SHP77 treated with DMSO at 0.1 percent for 48 hours (cell line): ENCODE results near the gene AOPEP.
"Not testable (repeated sequence)": the region's sequence is repeated elsewhere in the genome, so short reads cannot be mapped to it uniquely, and the experiment has no call there.

Source experiments
- DNase-seq: peaks from one replicate; lab custom pipeline; 2025; lab: John Stamatoyannopoulos, UW

Gene AOPEP

DNA sequence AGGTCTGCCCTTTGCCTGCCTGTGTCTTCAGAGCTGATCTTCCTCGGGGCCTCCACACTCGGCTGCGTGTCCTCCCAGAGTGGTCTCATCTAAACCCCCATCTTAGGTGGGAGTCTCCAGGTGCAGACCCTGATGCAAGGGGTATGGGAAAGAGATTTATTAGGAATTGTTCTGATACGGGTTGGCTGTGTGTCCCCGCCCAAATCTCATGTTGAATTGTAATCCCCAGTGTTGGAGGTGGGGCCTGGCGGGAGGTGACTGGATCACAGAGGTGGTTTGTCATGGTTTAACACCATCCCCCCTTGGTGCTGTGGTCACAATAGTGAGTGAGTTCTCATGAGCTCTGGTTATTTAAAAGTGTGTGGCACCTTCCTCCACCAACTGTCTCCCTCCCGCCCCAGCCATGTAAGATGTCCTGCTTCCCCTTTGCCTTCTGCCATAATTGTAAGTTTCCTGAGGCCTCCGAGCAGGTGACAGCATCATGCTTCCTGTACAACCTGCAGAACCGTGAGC lies 208.4 kb downstream of the AOPEP start:
- DNase-seq: no peak

DNA sequence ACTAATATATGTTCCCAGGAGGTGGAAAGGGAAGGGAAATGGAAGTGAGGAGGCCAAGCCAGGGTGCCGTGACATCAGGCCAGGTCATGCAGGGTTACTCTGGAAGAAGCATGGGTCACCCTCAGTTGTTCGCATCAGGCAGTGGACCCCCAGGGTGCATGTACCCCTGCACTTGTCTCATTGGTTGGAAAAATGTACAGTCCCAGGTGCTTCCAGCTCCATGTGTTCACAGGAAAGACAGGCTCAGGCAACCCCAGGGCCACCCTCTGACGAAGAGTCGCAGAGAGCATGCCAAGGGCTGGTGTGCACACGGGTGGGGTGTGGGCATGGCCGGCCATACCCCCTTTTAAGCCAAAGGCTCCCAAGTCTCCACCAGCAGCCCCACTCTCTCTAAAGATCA lies 208.9 kb downstream of the AOPEP start:
- DNase-seq: no peak

DNA sequence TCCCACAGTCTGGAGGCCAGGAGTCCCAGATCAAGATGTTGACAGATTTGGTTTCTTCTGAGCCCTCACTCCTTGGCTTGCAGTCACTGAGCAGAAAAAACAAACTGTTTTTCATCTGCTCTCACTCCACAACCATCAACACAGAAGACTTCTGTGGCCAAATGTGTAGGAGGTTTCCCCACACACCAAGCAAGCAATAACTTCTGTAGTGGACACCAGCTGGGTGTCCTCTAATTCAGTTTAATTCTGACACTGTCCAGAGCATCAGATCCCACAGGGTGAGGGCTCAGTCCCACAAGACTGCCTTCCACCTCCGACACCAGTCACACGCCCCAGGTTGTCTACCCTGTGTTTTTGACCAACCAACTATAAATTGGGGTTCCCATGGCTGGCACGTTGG lies 209.9 kb downstream of the AOPEP start:
- DNase-seq: no peak

DNA sequence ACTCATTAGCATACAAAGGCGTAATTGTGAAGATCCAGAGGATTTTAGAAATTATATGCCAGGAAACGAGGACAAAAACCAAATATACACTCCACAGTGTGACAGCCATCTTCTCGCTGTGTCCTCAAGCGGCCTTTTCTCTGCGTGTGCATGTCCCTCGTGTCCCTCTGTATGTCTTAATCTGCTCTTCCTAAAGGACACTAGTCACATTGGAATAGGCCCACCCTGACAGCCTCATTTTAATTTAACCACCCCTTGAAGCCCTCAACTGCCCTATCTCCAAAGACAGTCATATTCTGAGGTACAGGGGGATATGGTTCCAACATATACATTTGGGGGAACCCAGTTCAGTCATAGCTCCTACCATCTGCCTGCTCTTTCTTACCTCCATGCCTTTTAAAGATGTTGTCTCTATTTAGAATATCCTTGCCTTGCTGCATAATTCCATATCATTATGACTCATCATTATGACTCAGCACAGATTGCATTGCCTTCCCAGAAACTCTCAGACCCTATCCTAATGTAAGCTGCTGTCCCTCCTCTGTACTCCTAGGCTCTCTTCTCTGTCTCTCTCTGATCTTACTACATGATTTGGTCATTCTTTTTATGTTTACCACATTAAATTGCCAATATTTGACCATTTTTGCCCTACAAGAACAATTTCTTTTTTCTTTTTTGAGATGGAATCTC lies 210.9 kb downstream of the AOPEP start:
- DNase-seq: no peak

DNA sequence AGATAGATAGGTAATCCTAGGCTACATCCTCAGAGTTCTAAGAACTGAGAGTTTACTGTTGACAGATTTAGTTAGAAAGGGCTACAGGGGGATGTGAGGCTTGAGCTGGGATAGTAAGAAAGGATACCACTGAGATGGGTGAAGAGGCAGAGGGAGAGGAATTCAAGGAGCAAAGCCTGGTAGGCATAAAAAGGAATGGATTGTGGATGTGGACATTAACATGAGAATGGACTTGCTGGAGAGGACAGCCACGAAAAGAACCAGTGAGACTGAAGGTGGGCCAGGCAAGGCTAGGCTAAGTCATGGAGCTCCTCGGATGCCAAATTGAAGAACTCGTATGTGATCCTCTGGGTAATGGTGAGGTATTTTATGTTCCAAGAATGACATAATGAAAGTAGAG lies 211.9 kb downstream of the AOPEP start:
- DNase-seq: no peak

DNA sequence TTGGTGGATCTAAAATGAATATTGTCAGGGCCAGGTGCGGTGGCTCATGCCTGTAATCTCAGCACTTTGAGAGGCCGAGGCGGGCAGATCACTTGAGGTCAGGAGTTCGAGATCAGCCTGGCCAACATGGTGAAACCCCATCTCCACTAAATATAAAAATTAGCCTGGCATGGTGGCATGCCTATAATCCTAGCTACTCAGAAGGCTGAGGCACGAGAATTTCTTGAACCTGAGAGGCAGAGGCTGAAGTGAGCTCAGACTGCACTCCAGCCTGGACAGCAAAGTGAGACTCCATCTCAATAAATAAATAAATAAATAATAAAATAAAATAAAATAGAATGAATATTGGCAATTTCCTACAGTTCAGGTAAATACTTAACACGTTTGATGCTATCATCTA lies 213.8 kb downstream of the AOPEP start:
- DNase-seq: not testable (repeated sequence)

- no peak for DNase-seq
Measured at GRCh38 chr9:94941211-94941875, 214.8 kb downstream of the AOPEP start.

- DNase-seq: no peak
Measured at GRCh38 chr9:94944626-94945025, 218.1 kb downstream of the AOPEP start.

DNA sequence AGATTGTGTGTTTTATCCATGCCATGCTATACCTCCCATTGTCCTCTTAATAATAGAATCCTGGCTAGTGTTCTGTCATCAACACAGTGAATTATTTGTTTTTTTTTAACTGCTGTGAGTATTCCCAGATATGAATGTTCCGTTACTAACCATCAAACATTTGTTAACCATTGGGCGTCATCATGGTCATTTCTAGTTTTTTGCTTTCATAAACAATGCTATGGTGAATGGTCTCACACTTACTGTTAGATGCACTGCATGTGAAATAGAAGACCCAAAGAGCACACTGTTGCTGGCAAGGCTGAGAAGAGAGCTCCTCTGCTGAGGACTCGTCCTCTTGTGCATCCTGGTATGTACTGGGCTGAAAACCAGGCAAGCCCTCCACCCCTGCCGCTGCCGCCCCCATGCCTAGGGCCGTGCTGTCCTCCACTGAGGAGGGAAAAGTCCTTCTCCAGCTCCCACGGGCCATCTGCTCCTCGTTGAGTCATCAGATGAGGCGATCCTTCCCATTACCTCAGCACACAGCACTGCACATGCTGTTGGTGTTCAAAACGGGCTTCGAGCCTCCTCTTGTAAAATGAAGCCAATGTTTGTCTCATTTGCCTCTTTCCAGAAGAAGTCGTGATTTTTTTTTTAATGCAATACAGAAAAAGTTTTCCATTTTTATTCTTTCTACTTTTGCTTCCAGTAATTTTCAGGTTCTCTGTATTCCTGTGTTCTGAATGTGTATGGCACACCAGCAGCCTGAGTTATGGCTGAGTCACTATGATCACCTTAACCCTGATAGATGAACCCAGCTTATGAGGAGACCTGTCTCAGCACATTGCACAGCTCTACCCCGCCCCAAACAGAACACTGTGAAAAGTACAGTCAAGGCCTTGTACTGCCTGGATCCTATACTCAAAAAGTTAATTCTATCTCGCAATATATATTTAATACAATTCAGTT lies 219.0 kb downstream of the AOPEP start:
- DNase-seq: peak; percentile 8

- DNase-seq: no peak
Measured at GRCh38 chr9:94946256-94946655, 219.8 kb downstream of the AOPEP start.

DNA sequence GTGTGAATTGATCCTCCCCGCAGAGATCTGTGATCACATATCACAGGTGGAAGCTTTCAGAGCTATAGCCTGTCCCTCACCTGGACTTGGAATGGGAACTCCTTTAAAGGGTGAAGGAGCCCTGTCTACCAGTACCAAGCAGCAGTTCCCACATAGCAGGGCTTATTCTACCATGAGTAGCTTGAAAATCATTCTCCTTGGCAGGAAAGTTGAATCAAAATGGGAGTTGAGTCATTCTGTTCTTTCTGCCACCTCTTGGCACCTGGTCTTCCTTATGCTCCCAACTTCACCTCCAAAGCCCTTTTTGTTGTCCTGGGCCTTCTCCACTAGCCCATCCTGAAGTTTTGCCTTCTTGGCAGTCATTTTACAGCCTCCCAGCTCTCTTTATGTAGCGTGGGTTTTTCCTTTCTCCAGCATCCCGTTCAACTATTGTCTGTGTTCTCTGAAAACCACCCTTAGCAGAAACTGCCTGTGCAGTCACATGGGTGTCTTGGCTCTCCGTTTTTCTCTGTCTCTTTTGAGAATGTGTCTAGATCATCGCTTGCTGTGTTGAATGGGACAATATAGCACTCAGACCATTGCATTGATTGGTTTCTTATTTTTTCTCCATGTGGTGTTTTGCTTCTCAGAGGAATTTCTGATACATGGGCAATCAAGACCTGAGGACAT lies 222.2 kb downstream of the AOPEP start:
- no peak for DNase-seq

- DNase-seq: no peak
Measured at GRCh38 chr9:94949370-94949769, 222.9 kb downstream of the AOPEP start.

GRCh38 chr9:94950040-94950578 lies 223.6 kb downstream of the AOPEP start:
- no peak for DNase-seq

DNA sequence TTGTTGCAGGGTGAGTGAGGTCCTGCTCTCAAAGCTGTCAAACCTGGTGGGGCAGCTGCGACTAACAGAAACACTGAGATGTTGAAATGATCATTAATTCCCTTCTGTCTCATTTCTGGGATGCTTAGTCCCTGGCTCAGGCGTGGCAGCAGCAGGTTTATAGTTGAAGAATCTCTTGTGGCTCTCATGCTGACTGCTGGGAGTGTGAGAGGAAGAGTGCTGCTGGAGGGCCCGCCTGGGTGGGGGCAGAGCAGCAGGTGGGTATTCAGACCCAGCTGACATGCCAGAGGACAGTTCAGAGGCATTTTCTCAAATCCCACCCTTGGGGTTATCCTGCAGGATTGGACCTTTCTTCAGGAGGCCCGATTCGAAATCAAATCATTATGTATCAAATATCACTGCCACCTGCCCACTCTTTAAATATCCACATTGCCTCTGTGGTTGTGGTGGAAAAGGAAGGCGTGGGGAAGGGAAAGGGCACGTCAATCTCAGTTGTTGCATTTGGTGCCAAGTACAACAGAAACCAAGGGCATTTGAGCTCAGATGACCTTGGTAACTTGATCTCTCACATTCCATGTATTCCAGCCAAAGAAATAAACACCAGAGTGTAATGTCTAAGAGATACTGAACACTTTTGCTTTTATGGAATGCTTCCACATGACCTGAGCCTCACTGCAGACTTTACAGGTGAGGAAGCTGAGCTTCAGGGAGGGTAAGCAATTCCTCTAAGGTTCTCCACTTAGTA lies 224.3 kb downstream of the AOPEP start:
- no peak for DNase-seq

DNA sequence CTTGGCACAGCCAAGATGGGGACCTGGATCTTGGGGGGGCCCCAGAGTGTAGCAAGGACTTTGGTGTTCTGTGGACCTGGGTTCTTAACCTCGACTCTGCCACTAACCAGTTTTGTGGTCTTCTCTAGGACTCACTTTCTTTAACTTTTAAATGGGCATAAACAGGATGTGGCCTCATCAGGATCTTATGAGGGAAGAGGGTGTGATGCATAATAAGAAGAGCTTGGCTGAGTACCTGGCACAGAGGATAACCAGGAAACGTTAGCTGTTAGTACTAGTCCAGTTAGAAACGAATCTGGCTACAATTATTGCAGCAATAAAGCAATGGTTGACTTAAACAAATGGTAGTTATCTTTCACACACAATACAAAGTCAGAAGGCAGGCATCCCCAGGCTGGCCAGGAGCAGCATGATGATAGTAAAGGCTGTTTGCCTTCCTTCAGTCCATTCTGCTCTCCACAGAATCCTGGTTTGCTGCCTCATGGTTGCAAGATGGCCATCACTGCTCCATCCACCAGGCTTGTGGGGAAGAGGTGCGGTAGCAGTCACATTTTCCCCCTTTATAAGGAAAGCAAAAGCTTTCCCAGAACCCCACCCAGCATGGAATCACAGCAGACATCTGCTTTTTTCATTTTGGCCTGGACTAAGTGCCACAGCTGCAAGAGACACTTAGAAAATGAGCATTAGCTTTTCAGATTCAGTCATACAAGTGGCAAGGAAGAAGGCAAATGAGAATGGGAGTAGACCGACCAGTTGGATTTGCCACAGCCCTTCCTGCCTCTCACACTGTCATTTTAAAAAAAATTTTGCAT lies 225.0 kb downstream of the AOPEP start:
- DNase-seq: no peak

DNA sequence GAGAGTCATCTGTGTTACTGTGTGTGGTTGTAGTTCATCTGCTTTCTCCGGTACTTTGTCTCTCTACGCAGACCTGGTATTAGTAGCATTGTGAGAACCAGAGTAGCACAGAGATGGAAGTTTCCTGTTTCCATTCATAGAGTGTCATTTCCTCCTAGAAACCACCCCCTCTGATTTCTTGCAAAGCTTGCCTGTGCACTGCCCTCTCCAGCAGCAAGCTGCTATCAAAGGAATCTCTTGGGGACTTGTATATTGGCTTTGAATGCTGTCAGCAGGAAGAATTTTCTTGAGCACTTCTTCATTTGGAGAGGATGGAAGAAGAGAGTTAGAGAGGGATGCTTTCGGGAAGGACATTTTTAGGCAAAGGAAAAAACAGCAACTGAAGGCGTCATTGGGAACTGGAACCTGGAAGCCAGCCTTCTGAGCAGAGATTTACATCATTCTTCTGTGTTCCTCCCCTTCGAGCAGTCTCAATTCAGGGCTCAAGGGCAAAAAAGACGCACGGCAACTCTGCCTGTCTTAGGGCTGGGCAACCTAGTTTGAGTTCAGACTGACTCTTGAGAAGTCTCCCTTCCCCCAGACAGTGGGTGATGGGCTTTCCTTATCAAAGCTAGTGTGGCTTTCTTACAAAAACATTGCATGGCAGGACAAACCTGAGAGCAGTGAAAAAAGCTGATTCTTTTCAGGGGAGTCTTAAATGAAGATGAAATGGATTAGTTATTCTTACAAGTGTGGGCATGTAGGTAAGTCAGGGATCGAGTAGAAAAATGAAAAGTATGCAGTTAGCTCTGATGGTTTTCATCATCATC lies 226.3 kb downstream of the AOPEP start:
- no peak for DNase-seq

- no peak for DNase-seq
Measured at GRCh38 chr9:94956731-94957130, 230.2 kb downstream of the AOPEP start.

DNA sequence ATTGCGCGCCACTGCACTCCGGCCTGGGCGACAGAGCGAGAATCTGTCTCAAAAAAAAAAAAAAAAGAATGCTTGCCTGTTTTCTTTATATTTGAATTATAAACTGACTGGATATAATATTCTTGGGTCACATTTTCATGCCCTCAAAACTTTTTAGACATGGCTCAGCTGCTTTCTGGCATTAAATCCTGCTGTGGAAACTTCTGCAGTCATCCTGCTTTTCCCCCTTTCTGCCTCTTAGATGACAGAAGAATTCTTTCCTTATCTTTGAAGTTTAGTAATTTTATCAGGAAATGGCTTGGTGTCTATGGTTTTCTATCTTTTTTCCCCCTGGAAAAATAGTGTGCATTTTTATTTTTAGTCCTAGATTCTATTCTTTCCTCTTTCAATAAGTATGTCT lies 234.5 kb downstream of the AOPEP start:
- no peak for DNase-seq

DNA sequence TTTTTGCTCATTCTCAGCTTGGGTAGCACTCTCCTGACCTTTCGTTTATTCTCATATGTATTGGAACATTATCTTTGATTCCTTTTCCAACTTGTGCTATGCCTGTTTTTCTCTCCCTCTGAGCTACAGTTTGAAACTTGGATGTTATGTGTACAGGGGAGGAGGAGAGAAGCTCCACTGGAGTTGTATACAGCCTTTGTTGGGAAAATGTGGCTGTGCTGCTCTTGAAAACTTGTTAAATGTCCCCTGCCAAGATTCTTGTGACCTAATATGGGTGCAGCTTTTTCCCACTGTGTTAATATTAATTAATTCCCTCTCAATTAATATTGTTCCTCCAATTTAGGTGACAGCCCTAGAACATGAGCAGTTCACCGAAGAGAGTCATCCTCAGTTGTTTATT lies 235.4 kb downstream of the AOPEP start:
- no peak for DNase-seq
